GM04504 (cell line): ENCODE results near the gene E2F6.

Experiments used
- DNase-seq: peaks from one replicate; pipeline ENCODE4 v3.0.0-alpha.2; 2012; ENCODE audit warnings: low read depth

Gene E2F6

GRCh38 chr2:11465485-11466306, at the start of gene E2F6:
TSS of gene E2F6 (minus strand) at chr2:11466161. CDS start at chr2:11465879, 282 bp downstream.
- peak; percentile 88 for DNase-seq

- DNase-seq: no peak
Measured at GRCh38 chr2:11515490-11515981, 49.6 kb upstream of the E2F6 start.

GRCh38 chr2:11514904-11515303, 48.9 kb upstream of the E2F6 start:
- DNase-seq: no peak

- no peak for DNase-seq
Measured at GRCh38 chr2:11514081-11514730, 48.2 kb upstream of the E2F6 start.

- no peak for DNase-seq
Measured at GRCh38 chr2:11513319-11513718, 47.4 kb upstream of the E2F6 start.

GRCh38 chr2:11512431-11512830, 46.5 kb upstream of the E2F6 start:
- no peak for DNase-seq

- no peak for DNase-seq
Measured at GRCh38 chr2:11509657-11510360, 43.8 kb upstream of the E2F6 start.

GRCh38 chr2:11508279-11508678, 42.3 kb upstream of the E2F6 start:
- no peak for DNase-seq

GRCh38 chr2:11507517-11507916, 41.6 kb upstream of the E2F6 start:
- DNase-seq: no peak

- no peak for DNase-seq
Measured at GRCh38 chr2:11506611-11506969, 40.6 kb upstream of the E2F6 start.

GRCh38 chr2:11505652-11506610, 40.0 kb upstream of the E2F6 start:
- DNase-seq: no peak

- no peak for DNase-seq
Measured at GRCh38 chr2:11503354-11503927, 37.5 kb upstream of the E2F6 start.

GRCh38 chr2:11502740-11503292, 36.9 kb upstream of the E2F6 start:
- DNase-seq: no peak

- no peak for DNase-seq
Measured at GRCh38 chr2:11500702-11501303, 34.8 kb upstream of the E2F6 start.

GRCh38 chr2:11499081-11499743, 33.3 kb upstream of the E2F6 start:
- DNase-seq: no peak

GRCh38 chr2:11498543-11499034, 32.6 kb upstream of the E2F6 start:
- no peak for DNase-seq

GRCh38 chr2:11495844-11496681, 30.1 kb upstream of the E2F6 start:
- DNase-seq: no peak

- DNase-seq: no peak
Measured at GRCh38 chr2:11494310-11494709, 28.3 kb upstream of the E2F6 start.

- DNase-seq: no peak
Measured at GRCh38 chr2:11493282-11493681, 27.3 kb upstream of the E2F6 start.
